ENCODE measurements around the gene PRRT1. TPM values are rescaled to one million over a fixed set of nuclear protein-coding genes. Genes with fewer than 3 reads are reported as not detected.
A peak's percentile ranks its signal among the peaks of the same experiment; 100 is the strongest.

Gene PRRT1
- total RNA-seq, 1 experiment from 2014 or later, result 0.37 TPM

DNA sequence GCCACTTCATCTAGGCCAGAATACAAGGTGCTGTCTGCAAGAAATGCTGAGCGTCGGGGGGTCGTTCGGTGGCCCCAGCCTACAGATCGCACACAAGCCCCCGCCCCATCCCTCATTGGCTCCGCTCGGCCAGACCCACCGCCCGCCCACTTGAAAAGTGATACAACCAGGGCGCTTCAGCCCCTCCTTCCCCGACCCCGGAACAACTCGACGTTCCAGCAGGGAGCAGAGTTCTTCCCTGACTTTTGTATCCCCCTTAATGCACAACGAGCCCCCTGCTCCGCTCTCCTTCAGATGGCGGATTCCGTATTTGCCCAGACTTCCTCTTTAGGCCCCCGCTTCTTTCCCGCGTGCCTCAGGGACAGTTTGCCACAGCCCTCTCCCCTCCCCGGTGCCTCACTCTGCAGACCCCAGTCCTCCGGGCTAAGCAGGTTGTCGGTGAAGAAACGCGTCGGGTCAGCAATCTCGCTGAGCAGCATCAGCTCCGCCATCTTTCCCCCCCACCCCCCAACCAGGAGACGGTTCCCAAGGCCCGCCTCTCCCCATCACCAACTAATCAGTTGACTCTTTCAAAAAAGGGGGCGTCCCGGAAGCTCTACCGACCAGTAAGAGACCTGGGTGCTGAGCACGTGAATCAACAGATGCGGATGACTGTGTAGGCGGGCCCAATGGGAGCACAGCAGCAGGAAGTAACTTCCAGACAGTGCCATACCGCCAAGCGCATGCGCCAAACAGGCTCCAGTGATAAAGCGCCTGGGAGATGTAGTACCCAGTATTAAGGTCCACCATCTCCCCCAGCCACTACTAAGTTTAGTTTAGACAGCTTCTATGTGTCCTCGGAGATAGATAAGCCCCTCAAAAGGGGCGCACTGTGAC is 23.8 kb downstream of the PRRT1 start, which contains the start of gene ATF6B:
Gene ATF6B (minus strand): TSS at position 530 of the 876 bp plus-strand sequence. CDS start 39 bp downstream, at position 491.
- DNase-seq (ENCODE audit: extremely low read depth, low read depth), result peak; percentile 98

- DNase-seq (ENCODE audit: extremely low read depth, low read depth), result no peak
Observed at GRCh38 chr6:32127409-32127716, 24.4 kb downstream of the PRRT1 start.

GRCh38 chr6:32126880-32127279 is 24.9 kb downstream of the PRRT1 start:
- DNase-seq (ENCODE audit: extremely low read depth, low read depth), result no peak

GRCh38 chr6:32123681-32124080 is 28.1 kb downstream of the PRRT1 start:
- no peak for DNase-seq (ENCODE audit: extremely low read depth, low read depth)

DNA sequence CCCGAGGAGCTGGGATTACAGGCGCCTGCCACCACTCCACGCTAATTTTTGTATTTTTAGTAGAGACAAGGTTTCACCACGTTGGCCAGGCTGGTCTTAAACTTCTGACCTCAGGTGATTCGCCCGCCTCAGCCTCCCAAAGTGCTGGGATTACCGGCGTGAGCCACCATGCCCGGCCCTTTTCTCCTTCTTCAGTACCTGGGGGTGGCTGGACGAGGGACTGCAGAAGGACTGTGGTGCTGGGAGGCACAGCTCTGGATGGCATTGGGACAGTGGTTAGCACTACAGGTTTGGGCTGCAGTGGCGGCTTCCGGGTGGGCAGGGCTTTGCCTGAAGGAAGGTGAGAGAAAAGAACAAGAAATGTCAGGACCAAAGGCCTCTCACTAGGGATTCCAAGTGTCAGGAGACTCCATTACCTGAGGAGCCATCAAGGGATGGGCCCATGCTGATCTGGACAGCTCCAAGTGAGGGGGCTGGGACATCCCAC is 31.1 kb downstream of the PRRT1 start:
- DNase-seq (ENCODE audit: extremely low read depth, low read depth), result no peak

DNA sequence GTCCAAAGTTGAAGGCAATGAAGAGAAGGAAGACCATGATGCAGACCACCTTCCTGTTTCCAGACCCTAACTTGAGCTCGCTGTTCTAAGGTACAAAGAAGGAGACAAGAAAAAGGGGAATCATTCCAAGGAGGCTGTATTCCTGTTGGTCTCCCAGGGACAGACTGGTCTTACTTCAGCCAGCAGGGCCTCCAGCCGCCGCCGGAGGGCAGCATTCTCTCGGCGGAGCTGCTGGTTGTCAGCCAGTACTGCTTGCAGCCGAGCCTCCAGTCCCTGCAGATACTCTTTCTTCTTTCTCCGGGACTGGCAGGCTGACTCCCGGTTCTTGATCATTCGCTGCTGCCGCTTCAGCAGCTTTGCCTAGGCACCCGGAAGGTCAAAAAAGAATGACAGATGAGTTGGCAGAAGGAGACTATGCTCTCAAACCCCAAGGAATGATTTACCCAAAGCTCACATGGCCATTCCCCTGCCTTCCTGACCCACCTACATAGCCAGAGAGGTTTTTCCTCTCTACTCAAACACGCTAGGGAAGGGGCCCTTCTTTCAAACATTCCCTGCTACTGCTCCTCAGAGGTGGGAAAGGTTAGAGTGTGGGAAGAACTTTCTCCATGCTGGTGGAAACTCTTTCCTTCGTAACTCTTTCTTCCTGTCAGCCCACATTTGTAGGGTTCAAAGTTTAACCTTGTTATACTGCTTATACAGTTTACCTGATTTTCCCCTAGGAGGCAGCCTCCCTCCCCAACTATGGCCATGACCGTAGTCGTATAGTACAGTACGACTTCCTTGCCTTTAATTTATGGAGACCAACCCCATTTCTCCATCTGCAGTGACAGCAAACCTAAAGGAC is 32.7 kb downstream of the PRRT1 start:
- DNase-seq (ENCODE audit: extremely low read depth, low read depth), result peak; percentile 73

DNA sequence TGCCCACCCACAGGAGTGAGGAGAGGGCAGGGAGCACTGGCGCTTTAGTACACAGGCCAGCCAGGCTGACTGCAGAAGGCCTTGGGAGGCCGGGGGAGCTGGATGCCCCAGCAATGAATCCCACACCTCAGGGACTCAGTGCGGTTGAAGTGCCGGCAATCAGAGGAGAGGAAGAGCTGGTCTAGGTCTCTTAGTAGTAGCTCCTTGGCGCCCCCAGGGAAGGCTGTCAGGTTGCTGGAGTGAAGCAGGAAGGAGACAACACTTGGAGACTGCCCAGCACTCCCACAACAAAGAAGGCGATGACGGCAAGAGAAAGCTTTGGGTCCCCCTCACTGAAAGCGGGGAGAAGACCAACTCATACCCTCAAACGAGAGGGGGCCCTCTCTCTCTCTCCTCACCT is 34.3 kb downstream of the PRRT1 start:
- no peak for DNase-seq (ENCODE audit: extremely low read depth, low read depth)

GRCh38 chr6:32116674-32117073 is 35.1 kb downstream of the PRRT1 start:
- no peak for DNase-seq (ENCODE audit: extremely low read depth, low read depth)

DNA sequence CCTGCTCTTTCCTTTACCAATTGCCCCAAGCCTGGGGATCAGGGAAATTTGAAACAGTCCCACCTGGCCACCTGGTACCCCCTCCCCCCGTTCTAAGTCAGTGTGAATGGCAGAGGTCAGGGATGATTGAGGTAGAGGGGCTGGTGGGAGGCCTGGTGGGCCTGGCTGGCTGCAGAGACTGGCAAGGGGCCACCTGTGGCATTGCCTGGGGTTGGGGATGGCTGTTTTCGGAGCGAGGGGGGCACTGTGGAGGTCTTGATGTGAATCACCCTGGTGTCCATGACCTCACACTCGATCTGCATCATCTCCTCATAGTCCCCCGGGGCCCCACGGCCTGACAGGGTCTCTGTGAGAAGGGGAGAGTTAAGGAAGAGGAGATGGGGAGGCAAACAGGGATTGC is 36.1 kb downstream of the PRRT1 start:
- no peak for DNase-seq (ENCODE audit: extremely low read depth, low read depth)

- DNase-seq (ENCODE audit: extremely low read depth, low read depth), result no peak
Observed at GRCh38 chr6:32114796-32115195, 36.9 kb downstream of the PRRT1 start.

DNA sequence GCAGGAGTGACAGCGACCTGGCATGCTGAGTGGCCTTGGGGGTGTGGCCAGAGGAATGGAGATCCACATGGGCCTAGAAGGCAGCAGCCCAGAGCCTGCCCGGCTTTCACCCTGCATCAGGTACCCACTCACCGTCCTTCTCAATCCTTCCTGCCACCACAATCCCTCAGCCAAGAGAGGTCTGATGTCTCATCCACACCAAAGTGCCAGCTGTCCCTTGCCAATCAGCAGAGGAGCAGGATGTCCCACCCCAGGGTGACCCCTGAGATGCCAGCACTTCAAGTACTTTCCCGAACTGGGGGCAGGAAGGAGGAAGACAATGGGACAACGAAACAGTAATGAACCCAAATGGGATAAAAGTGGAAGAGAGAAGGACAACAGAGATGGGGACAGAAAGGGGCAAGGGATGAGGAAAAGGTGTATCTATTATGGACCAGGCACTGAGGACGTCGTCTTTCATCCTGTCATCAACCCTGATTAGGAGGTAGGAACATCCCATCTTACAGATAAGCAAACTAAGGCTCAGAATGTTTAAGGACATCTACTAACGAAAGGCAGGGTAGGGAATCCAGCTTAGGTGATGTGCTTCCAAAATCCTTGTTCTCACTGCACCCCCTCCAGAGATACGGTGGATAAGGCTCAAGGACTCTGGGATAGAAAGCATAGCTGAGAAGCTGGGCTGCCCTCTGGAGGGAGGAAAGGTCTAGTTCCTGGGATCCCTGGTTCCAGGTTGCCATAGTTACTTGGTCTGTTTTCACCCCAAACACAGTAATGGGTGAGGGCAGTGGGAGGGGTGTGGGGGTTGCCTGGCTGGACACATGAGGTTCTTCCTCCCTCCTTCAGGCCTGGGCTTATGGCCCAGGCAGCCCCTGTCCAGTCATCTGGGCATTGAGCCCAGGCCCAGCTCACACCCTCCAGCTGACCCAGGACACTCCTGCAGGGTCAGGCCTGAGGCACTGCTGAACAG is 38.1 kb downstream of the PRRT1 start:
- no peak for DNase-seq (ENCODE audit: extremely low read depth, low read depth)

GRCh38 chr6:32112431-32112980 is 39.2 kb downstream of the PRRT1 start:
- no peak for DNase-seq (ENCODE audit: extremely low read depth, low read depth)

- DNase-seq (ENCODE audit: extremely low read depth, low read depth), result no peak
Observed at GRCh38 chr6:32111424-32112066, 40.2 kb downstream of the PRRT1 start.

DNA sequence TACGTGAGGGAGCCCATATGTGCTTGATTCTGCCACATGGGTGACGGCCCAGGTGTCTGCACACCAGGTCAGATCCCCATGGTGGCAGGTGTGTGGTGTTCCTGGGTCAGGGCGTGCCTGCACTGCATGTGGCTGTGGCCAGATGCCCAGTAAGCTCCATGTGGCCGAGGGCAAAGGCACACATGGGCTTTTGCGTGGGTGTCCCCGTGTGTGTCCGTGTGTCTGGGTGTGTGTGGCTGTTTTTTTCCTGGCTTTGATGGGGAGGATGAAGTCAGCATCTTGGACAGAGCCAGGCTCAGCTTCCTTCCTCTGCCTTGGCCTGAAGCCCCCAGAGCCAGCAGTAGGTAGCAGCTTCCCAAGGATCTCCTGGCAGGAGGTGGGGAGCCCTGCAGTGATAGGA is 41.1 kb downstream of the PRRT1 start:
- DNase-seq (ENCODE audit: extremely low read depth, low read depth), result no peak

GRCh38 chr6:32109765-32110160 is 42.0 kb downstream of the PRRT1 start:
- DNase-seq (ENCODE audit: extremely low read depth, low read depth), result no peak

DNA sequence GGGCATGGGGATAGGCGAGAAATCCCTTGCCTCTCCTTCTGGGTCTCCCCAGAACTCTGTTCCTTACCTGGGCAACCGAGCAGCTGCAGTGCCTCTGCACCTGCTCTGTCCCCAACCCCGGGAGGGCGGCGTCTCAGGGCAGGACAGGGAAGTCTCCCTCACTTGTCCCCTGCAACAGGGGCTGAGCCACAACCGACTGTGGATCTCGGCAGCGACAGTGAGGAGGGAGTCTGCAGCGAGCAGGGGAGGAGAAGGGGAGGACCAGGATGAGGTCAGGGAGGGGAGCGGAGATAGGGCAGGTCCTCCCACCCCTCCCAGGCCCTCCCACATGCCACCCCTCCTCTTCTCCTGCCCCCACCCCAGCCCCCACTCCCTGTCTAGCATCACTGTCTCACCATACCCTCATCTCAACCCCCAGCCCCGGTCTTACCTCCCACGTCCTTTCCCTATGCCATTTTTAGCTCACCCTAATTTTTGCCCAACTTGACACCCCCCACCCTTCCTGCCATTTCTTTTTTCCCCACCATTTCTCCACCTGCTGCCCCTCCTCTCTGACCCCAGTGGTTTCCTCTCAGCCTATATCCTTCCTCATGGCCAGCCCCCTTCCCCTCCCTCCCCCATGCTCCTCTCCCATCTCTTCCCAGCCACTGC is 42.5 kb downstream of the PRRT1 start, which contains the start of gene TNXB:
Gene TNXB (minus strand): TSS at position 225 of the 651 bp plus-strand sequence. CDS start 11,140 bp downstream, outside the sequence.
- no peak for DNase-seq (ENCODE audit: extremely low read depth, low read depth)

DNA sequence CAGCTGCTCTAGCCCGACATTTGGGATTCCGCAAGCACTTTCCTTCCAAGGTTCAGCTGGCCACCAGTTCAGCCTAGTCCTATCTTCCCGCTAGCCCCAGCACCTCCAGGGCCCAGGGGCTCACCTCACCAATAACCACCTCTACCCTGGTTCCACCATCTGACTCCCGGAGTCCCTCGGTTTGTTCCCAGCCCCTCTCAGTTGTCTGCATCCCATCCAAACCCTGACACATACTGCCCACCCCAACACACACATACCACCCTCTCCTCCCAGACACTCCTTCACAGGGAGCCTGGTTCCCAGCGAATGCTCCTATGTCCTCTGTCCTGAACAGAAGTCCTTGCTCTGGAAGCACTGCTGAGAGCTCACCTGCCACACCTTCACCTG is 43.0 kb downstream of the PRRT1 start:
- no peak for DNase-seq (ENCODE audit: extremely low read depth, low read depth)

- no peak for DNase-seq (ENCODE audit: extremely low read depth, low read depth)
Observed at GRCh38 chr6:32108094-32108627, 43.6 kb downstream of the PRRT1 start.

- no peak for DNase-seq (ENCODE audit: extremely low read depth, low read depth)
Observed at GRCh38 chr6:32107406-32107805, 44.3 kb downstream of the PRRT1 start.
